Mucosa of descending colon (tissue), 3 donors: Measurements from ENCODE around the gene ACOT7. TPM values are rescaled to one million over a fixed set of nuclear protein-coding genes. Genes with fewer than 3 reads are reported as not detected.

Experiments used
- ATAC-seq: fragments of 200-7000 bp; cut with Tn5 transposase; one replicate; pipeline ENCODE4 v1.9.1; 2020; ENCODE audit warnings: mild to moderate bottlenecking, moderate library complexity
- DNase-seq, 3 donors: peaks; one replicate each; pipeline ENCODE4 v3.0.0-alpha.2; 2020
- H3K36me3 ChIP-seq: fragments of 200-600 bp; one replicate; pipeline ENCODE4 v1.8.0; 2021; ENCODE audit warnings: low read depth, mild to moderate bottlenecking
- H3K4me1 ChIP-seq: fragments of 200-600 bp; one replicate; pipeline ENCODE4 v1.8.0; 2021; ENCODE audit warnings: low read depth, mild to moderate bottlenecking
- H3K4me3 ChIP-seq: fragments of 200-600 bp; one replicate; pipeline ENCODE4 v1.8.0; 2021; ENCODE audit warnings: mild to moderate bottlenecking
- H3K9me3 ChIP-seq: fragments of 200-600 bp; one replicate; pipeline ENCODE4 v1.8.0; 2021; ENCODE audit warnings: mild to moderate bottlenecking
- intact Hi-C, 2 donors: fragments of 100-400 bp; cut with DNase I in 1 of 2; cut with micrococcal nuclease in 1 of 2; formaldehyde crosslinking; loops; one replicate each; pipeline versions ENCODE4 v1.11.0 to v1.11.1; 2022; cut with DNase I, micrococcal nuclease
- total RNA-seq, 3 donors: library from RNA; stranded (reverse); fragmentation: NEBNext Ultra II Directional in 2 of 3; extraction: Animal tissue kit (Norgen Biotek cat#: 25700) in 2 of 3; gene quantifications; one replicate each; pipeline versions ENCODE4 v1.2.1 to v1.2.4, GENCODE V29; 2021 to 2023
- TF ChIP-seq, protein P1 (sequence below): fragments of 200-600 bp; IDR thresholded peaks from one replicate; pipeline ENCODE4 v1.8.0; 2022; ENCODE audit warnings: antibody characterized with exemption, mild to moderate bottlenecking
- donor health status: DM: no; HTN: no; CAD: no; lungs with moderate emphysema.
- donor health status: DM: no; HTN: no; CAD: no.
- donor health status: DM: no; HTN: yes; CAD: no.

ACOT7 gene
- total RNA-seq, 3 donors from 2014 or later, result 37.9 to 60.1 (median 42.7) TPM

GRCh38 chr1:6276811-6277555, 116.6 kb downstream of the ACOT7 start:
- intact Hi-C loops, result no loop called here
- Histone ChIP-seq H3K4me3 (no peak overlapping the region), H3K4me1 (peaks cover 24% of the 10 kb centered on the region), H3K9me3 (no peaks in the 10 kb centered on the region), H3K36me3 (no peaks in the 10 kb centered on the region)
- TF ChIP-seq, protein P1, sequence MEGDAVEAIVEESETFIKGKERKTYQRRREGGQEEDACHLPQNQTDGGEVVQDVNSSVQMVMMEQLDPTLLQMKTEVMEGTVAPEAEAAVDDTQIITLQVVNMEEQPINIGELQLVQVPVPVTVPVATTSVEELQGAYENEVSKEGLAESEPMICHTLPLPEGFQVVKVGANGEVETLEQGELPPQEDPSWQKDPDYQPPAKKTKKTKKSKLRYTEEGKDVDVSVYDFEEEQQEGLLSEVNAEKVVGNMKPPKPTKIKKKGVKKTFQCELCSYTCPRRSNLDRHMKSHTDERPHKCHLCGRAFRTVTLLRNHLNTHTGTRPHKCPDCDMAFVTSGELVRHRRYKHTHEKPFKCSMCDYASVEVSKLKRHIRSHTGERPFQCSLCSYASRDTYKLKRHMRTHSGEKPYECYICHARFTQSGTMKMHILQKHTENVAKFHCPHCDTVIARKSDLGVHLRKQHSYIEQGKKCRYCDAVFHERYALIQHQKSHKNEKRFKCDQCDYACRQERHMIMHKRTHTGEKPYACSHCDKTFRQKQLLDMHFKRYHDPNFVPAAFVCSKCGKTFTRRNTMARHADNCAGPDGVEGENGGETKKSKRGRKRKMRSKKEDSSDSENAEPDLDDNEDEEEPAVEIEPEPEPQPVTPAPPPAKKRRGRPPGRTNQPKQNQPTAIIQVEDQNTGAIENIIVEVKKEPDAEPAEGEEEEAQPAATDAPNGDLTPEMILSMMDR, result no peak
- peak in 2 of 3 donors; percentile 50 to 55 for DNase-seq
- no peak for ATAC-seq

- Histone ChIP-seq H3K4me3 (no peak overlapping the region), H3K36me3 (no peaks in the 10 kb centered on the region), H3K9me3 (no peaks in the 10 kb centered on the region), H3K4me1 (peaks cover 30% of the 10 kb centered on the region)
- intact Hi-C loops, result no loop called here
- TF ChIP-seq, protein P1, result no peak
- DNase-seq, result peak in 2 of 3 donors; percentile 43 to 63
- peak; percentile 40 for ATAC-seq
These were observed 117.5 kb downstream of the ACOT7 start for GRCh38 chr1:6275826-6276782.

DNA sequence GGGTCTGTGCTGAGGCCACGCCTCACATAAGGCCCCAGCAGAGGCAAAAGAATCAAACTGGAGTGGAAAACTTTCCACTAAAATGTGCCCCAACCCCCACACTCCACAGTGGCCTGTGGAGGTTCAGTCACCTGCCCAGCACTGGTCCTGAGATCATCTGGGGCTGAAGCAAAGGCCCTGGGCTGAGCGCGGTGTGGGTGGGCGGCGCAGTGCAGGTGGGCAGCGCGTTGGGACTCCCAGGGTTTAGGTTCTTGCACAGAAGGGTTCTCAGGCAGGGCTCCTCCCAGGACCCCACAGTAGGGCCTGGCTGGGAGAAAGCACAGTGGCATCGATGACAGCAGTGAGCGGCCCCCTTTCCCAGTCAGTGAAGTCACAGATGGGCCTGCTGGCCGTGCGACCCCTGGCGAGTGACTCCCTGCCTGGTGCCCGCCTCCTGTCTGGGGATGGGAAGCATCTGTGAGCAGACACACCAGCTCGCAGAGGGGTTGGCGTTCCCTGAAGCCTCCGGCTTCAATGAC, 118.9 kb downstream of the ACOT7 start:
- no peaks in the 10 kb centered on the region for H3K9me3 ChIP-seq
- no peak overlapping the region for H3K4me3 ChIP-seq
- peaks cover 44% of the 10 kb centered on the region for H3K4me1 ChIP-seq
- no peaks in the 10 kb centered on the region for H3K36me3 ChIP-seq
- intact Hi-C loops, result no loop called here
- DNase-seq, result no peak
- ATAC-seq, result no peak
- TF ChIP-seq, protein P1, result no peak

DNA sequence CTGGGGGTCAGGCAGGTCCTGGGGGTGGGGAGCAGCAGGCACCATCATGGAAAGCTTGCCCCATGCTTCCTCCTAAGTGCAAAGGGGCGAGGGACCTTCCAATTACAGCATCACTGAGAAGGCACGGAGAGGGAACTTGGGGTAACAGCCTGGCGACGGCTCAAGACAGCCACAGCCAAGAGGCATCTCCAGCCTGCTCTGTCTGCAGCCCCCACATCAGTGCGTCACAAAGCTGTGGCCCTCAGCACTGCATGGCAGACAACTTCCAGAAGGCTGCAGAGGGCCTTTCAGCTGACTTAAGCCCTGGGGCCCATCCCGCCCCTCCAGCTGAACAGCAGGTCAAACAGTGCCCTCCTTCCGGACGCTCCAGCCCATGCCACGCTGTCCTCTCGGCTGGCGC, 119.5 kb downstream of the ACOT7 start:
- H3K36me3 ChIP-seq, result no peaks in the 10 kb centered on the region
- no peak overlapping the region for H3K4me3 ChIP-seq
- intact Hi-C loops, result no loop called here
- TF ChIP-seq, protein P1, result no peak
- peaks cover 50% of the 10 kb centered on the region for H3K4me1 ChIP-seq
- no peak for DNase-seq
- H3K9me3 ChIP-seq, result no peaks in the 10 kb centered on the region
- ATAC-seq, result no peak

GRCh38 chr1:6273380-6273891, 120.1 kb downstream of the ACOT7 start:
- DNase-seq (no peak), ATAC-seq (peak; percentile 25)
- no peaks in the 10 kb centered on the region for H3K9me3 ChIP-seq
- intact Hi-C loops, result no loop called here
- H3K36me3 ChIP-seq, result no peaks in the 10 kb centered on the region
- H3K4me1 ChIP-seq, result peaks cover 52% of the 10 kb centered on the region
- no peak overlapping the region for H3K4me3 ChIP-seq
- TF ChIP-seq, protein P1, result no peak
